ENCODE data around the gene MSTN.
"Not testable (repeated sequence)": the region's sequence is repeated elsewhere in the genome, so short reads cannot be mapped to it uniquely, and the experiment has no call there.

The MSTN gene

GRCh38 chr2:190052307-190052706 is 10.2 kb downstream of the MSTN start:
- no peak overlapping the region for H3K27ac ChIP-seq
- TF ChIP-seq CTCF (IDR thresholded peaks at IDR 0.05) = no peak
- TF ChIP-seq ZFX (IDR thresholded peaks at IDR 0.05; ENCODE audit: borderline replicate concordance) = no peak

DNA sequence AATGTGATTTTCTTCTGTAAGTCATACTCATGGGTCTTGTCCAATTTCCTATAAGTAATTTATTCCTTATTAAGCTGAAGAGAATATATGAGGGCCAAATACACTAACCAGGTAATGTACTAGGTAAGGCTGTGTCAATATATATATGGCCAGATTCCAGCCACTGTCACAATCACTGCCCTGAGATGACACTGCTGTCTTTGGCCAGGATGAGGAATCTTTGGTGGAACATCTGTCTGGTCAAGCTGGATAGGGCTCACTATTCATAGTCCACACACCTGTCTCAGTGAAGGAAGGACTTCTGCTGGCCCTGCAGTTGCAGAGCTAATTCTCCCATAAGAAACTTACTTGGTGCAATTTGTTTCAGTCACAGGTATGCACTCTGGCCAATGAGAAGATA is 11.3 kb downstream of the MSTN start:
- H3K27ac ChIP-seq = no peak overlapping the region
- no peak for TF ChIP-seq ZFX (IDR thresholded peaks at IDR 0.05; ENCODE audit: borderline replicate concordance)
- TF ChIP-seq CTCF (IDR thresholded peaks at IDR 0.05) = no peak

DNA sequence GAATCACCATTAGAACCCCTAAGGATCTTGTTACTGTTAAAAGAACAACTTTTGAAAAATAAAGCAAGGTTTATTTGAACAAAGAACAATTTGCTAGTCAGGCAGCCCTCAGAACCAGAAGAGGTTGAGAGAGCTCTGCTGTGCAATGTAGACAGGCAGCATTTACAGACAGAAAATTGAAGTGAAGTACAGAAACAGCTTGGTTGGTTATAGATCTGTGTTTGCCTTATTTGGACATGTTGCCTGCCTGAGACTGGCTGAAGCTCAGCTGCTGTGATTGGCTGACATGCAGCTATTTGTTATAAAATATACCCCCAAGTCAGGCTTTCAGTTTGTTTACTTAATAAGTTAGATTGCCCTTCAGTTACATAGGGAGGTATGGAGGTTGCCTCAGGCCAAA is 12.5 kb downstream of the MSTN start:
- no peak overlapping the region for H3K27ac ChIP-seq
- TF ChIP-seq ZFX (IDR thresholded peaks at IDR 0.05; ENCODE audit: borderline replicate concordance) (no peak), CTCF (IDR thresholded peaks at IDR 0.05) (no peak)

DNA sequence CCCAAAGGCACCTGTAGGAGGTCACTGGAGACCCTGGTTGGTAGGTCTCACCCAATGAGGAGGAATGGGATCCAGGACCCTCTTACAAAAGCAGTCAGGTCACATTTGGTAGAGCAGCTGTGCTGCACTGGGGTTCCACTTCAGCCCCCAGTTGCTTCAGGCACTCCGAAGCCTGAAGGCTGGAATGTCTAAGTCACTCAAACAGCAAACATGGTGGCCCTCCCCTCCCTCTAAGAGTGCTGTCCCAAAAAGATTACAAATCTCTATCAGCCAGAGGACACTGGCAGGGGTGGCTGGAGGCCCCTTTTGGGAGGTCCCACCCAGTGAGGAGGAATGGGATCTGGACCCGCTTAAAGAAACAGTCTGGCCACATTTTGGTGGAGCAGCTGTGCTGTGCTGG is 17.7 kb downstream of the MSTN start:
- no peak overlapping the region for H3K27ac ChIP-seq
- TF ChIP-seq CTCF (IDR thresholded peaks at IDR 0.05) (no peak), ZFX (IDR thresholded peaks at IDR 0.05; ENCODE audit: borderline replicate concordance) (no peak)

DNA sequence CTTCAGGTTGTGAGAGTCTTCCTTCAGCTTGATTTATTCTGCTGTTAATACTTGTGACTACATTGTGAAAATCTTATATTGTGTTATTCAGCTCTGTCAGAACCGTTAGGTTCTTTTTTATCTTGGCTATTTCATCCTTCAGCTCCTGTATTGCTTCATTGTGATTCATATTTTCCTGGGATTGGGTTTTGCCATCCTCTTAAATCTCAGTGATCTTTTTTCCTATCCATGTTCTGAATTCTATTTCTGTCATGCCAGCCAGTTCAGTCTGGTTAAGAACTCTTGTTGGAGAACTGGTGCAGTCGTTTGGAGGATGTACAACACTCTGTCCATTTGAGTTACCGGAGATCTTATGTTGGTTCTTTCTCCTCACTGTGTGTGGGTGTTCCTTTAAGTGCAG is 19.1 kb downstream of the MSTN start:
- H3K27ac ChIP-seq = no peak overlapping the region
- TF ChIP-seq CTCF (IDR thresholded peaks at IDR 0.05) = no peak
- TF ChIP-seq ZFX (IDR thresholded peaks at IDR 0.05; ENCODE audit: borderline replicate concordance) = no peak

DNA sequence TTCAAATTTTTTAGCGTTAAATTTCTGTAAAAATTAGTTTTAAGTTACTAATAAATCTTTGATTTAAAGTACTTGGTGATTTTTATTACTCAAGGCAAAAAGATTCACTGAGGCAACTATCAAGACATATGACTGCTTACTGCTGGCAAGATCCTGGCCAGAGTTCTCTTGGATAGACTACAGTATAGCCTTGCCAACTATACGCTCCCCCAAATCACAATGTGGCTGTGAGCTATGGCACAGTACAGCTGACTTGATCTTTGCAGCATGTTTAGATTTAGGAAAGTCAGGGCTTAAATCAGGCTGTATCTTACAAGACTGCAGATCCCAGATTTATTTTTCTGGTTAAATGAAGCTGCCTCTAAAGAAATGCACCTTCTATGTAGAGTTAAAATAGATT is 26.5 kb downstream of the MSTN start:
- H3K27ac ChIP-seq = no peak overlapping the region
- TF ChIP-seq CTCF (IDR thresholded peaks at IDR 0.05) (no peak), ZFX (IDR thresholded peaks at IDR 0.05; ENCODE audit: borderline replicate concordance) (no peak)

- not testable (repeated sequence) for H3K27ac ChIP-seq
Observed at GRCh38 chr2:190034417-190034816, 28.1 kb downstream of the MSTN start.

DNA sequence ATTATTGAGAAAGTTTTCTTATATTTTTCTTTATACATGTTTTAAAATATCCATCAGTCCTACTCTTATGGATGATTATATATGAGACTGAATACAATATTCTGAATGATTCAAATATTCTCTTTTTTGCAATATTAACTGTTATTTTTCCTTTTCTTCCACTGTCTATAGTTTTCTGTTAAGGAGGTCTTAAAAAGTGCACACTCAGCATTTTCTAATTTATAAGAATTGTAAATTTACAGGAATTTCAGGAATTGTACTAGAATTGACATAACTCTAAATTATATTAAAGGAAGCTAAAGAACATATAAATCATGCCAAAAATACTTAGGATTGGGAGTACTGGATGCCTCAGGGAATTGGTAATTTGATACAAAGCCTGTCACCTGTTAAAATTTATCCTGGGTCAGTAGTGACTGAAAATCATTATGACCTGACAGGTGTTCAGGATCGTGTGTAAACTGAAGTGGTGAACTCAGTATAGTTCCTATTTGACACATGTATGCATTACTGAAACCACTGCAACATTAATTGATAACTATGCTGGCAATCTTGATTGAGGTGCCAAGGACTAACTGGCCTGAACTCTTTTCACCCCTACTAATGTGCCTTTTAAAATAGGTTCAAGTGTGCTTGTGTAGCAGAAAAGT is 30.4 kb downstream of the MSTN start:
- no peak overlapping the region for H3K27ac ChIP-seq
- no peak for TF ChIP-seq CTCF (IDR thresholded peaks at IDR 0.05)
- TF ChIP-seq ZFX (IDR thresholded peaks at IDR 0.05; ENCODE audit: borderline replicate concordance) = no peak

Measured in 22Rv1 (cell line).